Measurements from ENCODE around the gene STYX. TPM values are rescaled to one million over a fixed set of nuclear protein-coding genes. Genes with fewer than 3 reads are reported as not detected.

The STYX gene
- total and polyA plus RNA-seq, 2 of the 4 experiments (the other 2 are of a cell fraction): 5.8 to 7.5 TPM

DNA sequence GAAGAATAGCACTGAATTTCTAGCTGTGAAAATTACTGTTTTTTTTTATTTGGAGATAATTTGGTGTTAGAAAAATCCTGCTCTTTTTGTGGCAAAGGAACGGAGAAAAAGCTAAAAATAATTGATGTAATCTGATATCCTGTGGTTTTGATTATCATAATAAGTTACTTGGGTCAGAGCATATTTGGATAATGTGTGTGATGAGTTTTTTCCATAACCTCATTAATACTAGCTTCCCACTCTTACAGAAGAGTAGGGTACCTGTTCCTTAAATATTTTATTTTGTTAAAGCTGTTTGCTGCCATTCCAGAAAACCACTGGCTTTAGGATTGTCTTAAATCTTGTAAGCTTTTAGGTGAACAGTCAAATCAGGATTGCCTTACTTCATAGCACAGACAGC is 18.3 kb upstream of the STYX start:
- Histone ChIP-seq H3K9me1 (ENCODE audit: insufficient read depth, low read length) (peaks cover 8% of the 10 kb centered on the region; the same call in 1 of the 2 replicates), H3K14ac (replicated peaks; ENCODE audit: low read depth, low read length) (no peak overlapping the region), H3K56ac (ENCODE audit: extremely low read depth, insufficient read depth, low read length) (no peak overlapping the region), H2BK20ac (ENCODE audit: low read depth, low read length) (no peak overlapping the region), H3K4me3 (ENCODE audit: insufficient read depth, low read depth, low read length) (no peak overlapping the region), H3K9ac (ENCODE audit: low read depth, low read length) (no peak overlapping the region), H3K36me3 (ENCODE audit: control insufficient read depth, insufficient read depth, low read length) (peaks cover 36% of the 10 kb centered on the region), H2BK15ac (ENCODE audit: low read depth, low read length) (no peak overlapping the region), H3K4ac (ENCODE audit: low read depth, low read length) (no peak overlapping the region), H3K27me3 (ENCODE audit: control insufficient read depth, insufficient read depth, low read length) (no peaks in the 10 kb centered on the region), H3K27ac (ENCODE audit: insufficient read depth, low read length) (no peak overlapping the region), H3K18ac (ENCODE audit: low read depth, low read length) (no peak overlapping the region), H3K79me1 (ENCODE audit: low read depth in 1 of 2, low read length in 2 of 2) (peaks cover 20 to 70% of the 10 kb centered on the region in 2 experiments), H4K8ac (ENCODE audit: low read depth in 2 of 2, low read length in 2 of 2) (no peak overlapping the region), H2AK9ac (replicated peaks; ENCODE audit: low read depth, low read length, poor library complexity) (no peak overlapping the region), H3K4me1 (ENCODE audit: control insufficient read depth, insufficient read depth, low read length) (0 out of 2 replicates have a peak, but pooled peaks cover 2% of the 10 kb centered on the region), H3K4me2 (ENCODE audit: low read depth, low read length) (no peak overlapping the region), H2AK5ac (ENCODE audit: low read depth, low read length) (no peak overlapping the region), H2BK5ac (ENCODE audit: low read depth, low read length, poor library complexity, severe bottlenecking) (no peak overlapping the region), H2BK120ac (ENCODE audit: low read depth, low read length) (no peak overlapping the region), H4K5ac (ENCODE audit: low read depth, low read length) (no peak overlapping the region), H3K9me3 (ENCODE audit: control insufficient read depth, insufficient read depth, low read length) (no peaks in the 10 kb centered on the region), H3K23ac (ENCODE audit: low read depth, low read length) (no peak overlapping the region), H4K20me1 (ENCODE audit: insufficient read depth, low read length) (peaks cover 18% of the 10 kb centered on the region; the same call in 1 of the 2 replicates), H2AFZ (replicated peaks; ENCODE audit: low read length, poor library complexity) (no peak overlapping the region), H4K91ac (ENCODE audit: insufficient read depth, low read depth, low read length) (no peak overlapping the region)
- TF ChIP-seq MAFK (IDR thresholded peaks at IDR 0.05; ENCODE audit: low read depth, low read length): no peak
- TF ChIP-seq USF2 (IDR thresholded peaks at IDR 0.05; ENCODE audit: low read depth, low read length): no peak
- TF ChIP-seq POLR2A (IDR thresholded peaks at IDR 0.05; ENCODE audit: low read depth, low read length): no peak
- TF ChIP-seq NFE2L2 (IDR thresholded peaks at IDR 0.05; ENCODE audit: low read depth, low read length): no peak
- TF ChIP-seq BHLHE40 (IDR thresholded peaks at IDR 0.05; ENCODE audit: low read depth, low read length): no peak
- TF ChIP-seq CHD1 (IDR thresholded peaks at IDR 0.05; ENCODE audit: low read depth, low read length): no peak
- no peak for TF ChIP-seq RFX5 (IDR thresholded peaks at IDR 0.05; ENCODE audit: low read depth, low read length)
- no peak for TF ChIP-seq FOS (IDR thresholded peaks at IDR 0.05; ENCODE audit: low read depth, low read length)
- TF ChIP-seq MAZ (IDR thresholded peaks at IDR 0.05; ENCODE audit: borderline replicate concordance, low read depth, low read length): no peak
- TF ChIP-seq CEBPB (IDR thresholded peaks at IDR 0.05; ENCODE audit: low read depth, low read length): no peak
- TF ChIP-seq ELK1 (IDR thresholded peaks at IDR 0.05; ENCODE audit: borderline replicate concordance, low read depth, low read length): no peak
- TF ChIP-seq CTCF (conservative IDR thresholded peaks at IDR 0.05; ENCODE audit: low read depth, low read length): no peak
- no peak for TF ChIP-seq RAD21 (IDR thresholded peaks at IDR 0.05; ENCODE audit: low read length)
- no peak for TF ChIP-seq MXI1 (IDR thresholded peaks at IDR 0.05; ENCODE audit: borderline replicate concordance, low read depth, low read length)
- TF ChIP-seq SMC3 (IDR thresholded peaks at IDR 0.05; ENCODE audit: low read depth, low read length): no peak
- no peak for TF ChIP-seq RCOR1 (IDR thresholded peaks at IDR 0.05; ENCODE audit: insufficient replicate concordance, low read length)
- intact Hi-C loops (cut with micrococcal nuclease): no loop called here
- ChIA-PET POLR2A (ENCODE audit: unreplicated experiment) (no interaction called here), CTCF (no interaction called here)
- DNase-seq: peak; percentile 52
- ATAC-seq (ENCODE audit: low read depth): no peak
- in situ Hi-C loops (cut with MboI; ENCODE audit: low sequenced_read_pairs): loop anchor here (25.0 kb wide), 1 partner anchor 699 kb away; no protein-coding TSS in a partner anchor
- no TSS peak for BruUV-seq (replicated peaks)
- WGBS, 2 experiments (ENCODE audit: extremely low coverage in 2 of 2, insufficient read length in 1 of 2): no CpG with 5 or more reads among the region's 1 CpG
- dilution Hi-C loops (cut with HindIII; ENCODE audit: low sequenced_read_pairs, unreplicated experiment): no loop called here
